Body of pancreas (tissue), 4 donors: ENCODE results near the gene IYD.

Source experiments
- POLR2A ChIP-seq, 3 donors: fragments of 450-650 bp; IDR thresholded peaks; one replicate each; pipeline ENCODE4 v1.6.1; 2016; ENCODE audit warnings: antibody characterized with exemption in 3 of 3, mild to moderate bottlenecking in 2 of 3
- TF ChIP-seq, protein P1 (sequence below), 7 experiments: fragments of 450-650 bp in 4 of 7; fragments of 200-600 bp in 3 of 7; sonication (generic) in 3 of 7; IDR thresholded peaks; one replicate each; pipeline ENCODE4 v1.5.1; 2016 to 2019; ENCODE audit warnings: antibody characterized with exemption in 7 of 7

DNA sequence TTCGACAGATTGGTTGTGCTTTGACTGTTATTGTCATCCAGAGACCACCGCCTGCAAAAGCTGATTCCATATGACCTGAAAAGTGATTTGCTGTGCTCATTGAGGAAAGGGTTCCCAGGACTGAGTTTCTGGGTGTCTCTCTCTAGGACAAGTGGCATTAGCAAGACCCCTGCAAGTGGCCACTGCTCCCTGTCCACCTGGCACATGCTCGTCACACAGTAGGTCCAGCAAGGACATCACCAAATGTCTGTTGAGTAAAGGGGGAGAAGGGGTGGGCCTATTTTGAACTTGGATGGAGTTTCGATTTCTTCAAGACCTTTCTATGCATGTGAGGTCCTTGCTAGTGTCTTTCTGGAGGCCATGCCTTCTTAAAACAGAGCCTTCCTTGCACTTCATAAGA is 48.9 kb upstream of the IYD start:
- TF ChIP-seq, protein P1, sequence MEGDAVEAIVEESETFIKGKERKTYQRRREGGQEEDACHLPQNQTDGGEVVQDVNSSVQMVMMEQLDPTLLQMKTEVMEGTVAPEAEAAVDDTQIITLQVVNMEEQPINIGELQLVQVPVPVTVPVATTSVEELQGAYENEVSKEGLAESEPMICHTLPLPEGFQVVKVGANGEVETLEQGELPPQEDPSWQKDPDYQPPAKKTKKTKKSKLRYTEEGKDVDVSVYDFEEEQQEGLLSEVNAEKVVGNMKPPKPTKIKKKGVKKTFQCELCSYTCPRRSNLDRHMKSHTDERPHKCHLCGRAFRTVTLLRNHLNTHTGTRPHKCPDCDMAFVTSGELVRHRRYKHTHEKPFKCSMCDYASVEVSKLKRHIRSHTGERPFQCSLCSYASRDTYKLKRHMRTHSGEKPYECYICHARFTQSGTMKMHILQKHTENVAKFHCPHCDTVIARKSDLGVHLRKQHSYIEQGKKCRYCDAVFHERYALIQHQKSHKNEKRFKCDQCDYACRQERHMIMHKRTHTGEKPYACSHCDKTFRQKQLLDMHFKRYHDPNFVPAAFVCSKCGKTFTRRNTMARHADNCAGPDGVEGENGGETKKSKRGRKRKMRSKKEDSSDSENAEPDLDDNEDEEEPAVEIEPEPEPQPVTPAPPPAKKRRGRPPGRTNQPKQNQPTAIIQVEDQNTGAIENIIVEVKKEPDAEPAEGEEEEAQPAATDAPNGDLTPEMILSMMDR (IDR thresholded peaks at IDR 0.05) = no peak
- no peak for TF ChIP-seq POLR2A (IDR thresholded peaks at IDR 0.05)
